Upper lobe of left lung (tissue), 4 donors: ENCODE results near the gene AGPS.

Experiments used
- EP300 ChIP-seq, 4 donors: sonication (generic); formaldehyde crosslinking; IDR thresholded peaks; one replicate each; pipeline ENCODE4 v1.5.1; 2017; ENCODE audit warnings: antibody characterized with exemption in 4 of 4, control low read depth in 2 of 4
- POLR2A ChIP-seq, 4 donors: fragments of 450-650 bp; IDR thresholded peaks; one replicate each; pipeline ENCODE4 v1.5.1; 2016 to 2017; ENCODE audit warnings: antibody characterized with exemption in 4 of 4, mild to moderate bottlenecking in 2 of 4
- TF ChIP-seq, protein P1 (sequence below), 6 experiments: fragments of 450-650 bp in 4 of 6; fragments of 200-600 bp in 2 of 6; sonication (generic) in 2 of 6; IDR thresholded peaks; one replicate each; pipeline ENCODE4 v1.5.1; 2016 to 2019; ENCODE audit warnings: antibody characterized with exemption in 6 of 6

- TF ChIP-seq, protein P1, sequence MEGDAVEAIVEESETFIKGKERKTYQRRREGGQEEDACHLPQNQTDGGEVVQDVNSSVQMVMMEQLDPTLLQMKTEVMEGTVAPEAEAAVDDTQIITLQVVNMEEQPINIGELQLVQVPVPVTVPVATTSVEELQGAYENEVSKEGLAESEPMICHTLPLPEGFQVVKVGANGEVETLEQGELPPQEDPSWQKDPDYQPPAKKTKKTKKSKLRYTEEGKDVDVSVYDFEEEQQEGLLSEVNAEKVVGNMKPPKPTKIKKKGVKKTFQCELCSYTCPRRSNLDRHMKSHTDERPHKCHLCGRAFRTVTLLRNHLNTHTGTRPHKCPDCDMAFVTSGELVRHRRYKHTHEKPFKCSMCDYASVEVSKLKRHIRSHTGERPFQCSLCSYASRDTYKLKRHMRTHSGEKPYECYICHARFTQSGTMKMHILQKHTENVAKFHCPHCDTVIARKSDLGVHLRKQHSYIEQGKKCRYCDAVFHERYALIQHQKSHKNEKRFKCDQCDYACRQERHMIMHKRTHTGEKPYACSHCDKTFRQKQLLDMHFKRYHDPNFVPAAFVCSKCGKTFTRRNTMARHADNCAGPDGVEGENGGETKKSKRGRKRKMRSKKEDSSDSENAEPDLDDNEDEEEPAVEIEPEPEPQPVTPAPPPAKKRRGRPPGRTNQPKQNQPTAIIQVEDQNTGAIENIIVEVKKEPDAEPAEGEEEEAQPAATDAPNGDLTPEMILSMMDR (IDR thresholded peaks at IDR 0.05), result no peak
- TF ChIP-seq POLR2A (IDR thresholded peaks at IDR 0.05), result no peak
- TF ChIP-seq EP300 (IDR thresholded peaks at IDR 0.05), result no peak
Measured at GRCh38 chr2:177343773-177344172, 48.8 kb upstream of the AGPS start.
